GM18505 (cell line): Measurements from ENCODE around the gene INO80D.
A peak's percentile ranks its signal among the peaks of the same experiment; 100 is the strongest.

Experiments used
- ATAC-seq: cut with Tn5 transposase; IDR thresholded peaks from one replicate; pipeline ENCODE4 v1.9.1; 2021; ENCODE audit not compliant: unreplicated experiment
- POLR2A ChIP-seq: IDR thresholded peaks from 4 replicates; pipeline ENCODE4 v1.6.1; 2011; ENCODE audit warnings: borderline replicate concordance; ENCODE audit not compliant: insufficient read depth, insufficient read length; ENCODE audit errors: extremely low read depth

The INO80D gene

GRCh38 chr2:205969584-205969983, 116.4 kb downstream of the INO80D start:
- no peak for ATAC-seq
- TF ChIP-seq POLR2A = no peak

DNA sequence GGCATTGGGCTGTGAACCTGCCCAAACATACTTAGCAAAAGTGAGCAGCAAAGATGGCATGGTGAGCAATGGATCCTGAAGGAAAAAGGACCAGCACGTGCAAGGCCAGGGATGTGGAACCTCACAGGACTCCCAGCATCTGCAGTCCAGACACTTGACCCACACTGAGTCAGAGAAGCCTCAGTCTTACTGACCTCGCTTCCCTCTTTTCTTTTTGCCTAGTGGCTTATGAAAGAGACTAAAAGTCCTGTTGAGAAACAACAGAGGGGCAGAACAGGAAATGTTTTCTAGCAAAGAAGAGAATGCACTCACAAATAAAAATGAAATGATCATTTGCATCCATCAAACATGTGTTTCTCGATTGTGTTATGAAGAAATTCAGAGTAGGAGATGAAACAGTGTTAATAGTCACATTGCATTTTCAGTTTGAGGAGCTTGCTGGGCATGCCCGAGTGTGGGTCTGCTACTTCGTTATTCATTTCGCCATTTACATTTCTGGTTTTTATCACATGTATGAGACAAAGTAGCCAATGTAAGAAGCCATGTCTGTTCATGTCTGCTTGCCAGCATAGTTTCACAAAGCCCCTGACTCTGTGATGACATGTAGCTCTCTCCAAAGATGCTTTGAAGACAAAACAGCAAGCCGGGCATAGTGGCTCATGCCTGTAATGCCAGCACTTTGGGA, 118.4 kb downstream of the INO80D start:
- TF ChIP-seq POLR2A = no peak
- ATAC-seq = no peak

DNA sequence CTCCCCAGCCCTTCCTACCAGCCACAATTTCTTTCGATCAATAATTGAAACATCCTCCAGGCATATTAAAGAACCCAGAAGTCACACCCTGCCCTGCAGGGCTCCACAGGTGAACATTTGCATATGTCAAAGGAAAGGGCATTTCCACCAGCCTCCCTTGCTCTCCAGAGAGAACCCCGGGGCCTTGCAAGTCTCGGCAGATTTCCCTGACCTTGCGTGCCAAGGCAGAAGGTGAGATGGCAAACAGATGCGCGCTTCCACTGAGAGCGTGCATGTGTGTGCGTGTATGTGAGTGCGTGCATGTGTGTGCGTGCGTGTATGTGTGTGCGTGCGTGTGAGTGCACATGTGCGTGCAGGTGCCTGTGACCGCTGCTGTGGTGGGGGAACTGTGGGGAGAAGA, 120.3 kb downstream of the INO80D start:
- no peak for ATAC-seq
- TF ChIP-seq POLR2A = no peak

GRCh38 chr2:205964111-205964761, 121.7 kb downstream of the INO80D start:
- no peak for ATAC-seq
- no peak for TF ChIP-seq POLR2A

DNA sequence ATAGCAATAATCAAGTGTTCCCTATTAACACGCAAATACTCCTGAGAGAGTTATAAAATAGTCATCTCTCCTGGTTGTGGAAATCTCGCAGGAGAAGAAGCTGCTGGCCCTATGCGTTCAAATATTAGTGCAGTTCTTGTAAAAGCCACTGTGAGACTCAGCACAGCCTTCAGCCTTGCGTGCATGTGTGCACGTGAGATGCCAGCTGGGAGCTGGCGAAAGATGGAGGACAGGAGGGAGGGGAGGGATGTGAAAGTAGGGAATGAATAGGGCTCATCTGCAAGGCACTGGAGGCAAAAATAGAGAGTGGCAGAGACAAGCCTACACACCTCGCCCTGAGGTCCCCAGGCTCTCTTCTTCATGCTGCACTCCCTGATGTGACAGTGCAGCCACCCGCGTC, 126.5 kb downstream of the INO80D start:
- no peak for TF ChIP-seq POLR2A
- no peak for ATAC-seq

GRCh38 chr2:205957452-205958154, 128.4 kb downstream of the INO80D start:
- TF ChIP-seq POLR2A = no peak
- ATAC-seq = no peak

GRCh38 chr2:205954707-205955106, 131.3 kb downstream of the INO80D start:
- no peak for TF ChIP-seq POLR2A
- ATAC-seq = no peak

DNA sequence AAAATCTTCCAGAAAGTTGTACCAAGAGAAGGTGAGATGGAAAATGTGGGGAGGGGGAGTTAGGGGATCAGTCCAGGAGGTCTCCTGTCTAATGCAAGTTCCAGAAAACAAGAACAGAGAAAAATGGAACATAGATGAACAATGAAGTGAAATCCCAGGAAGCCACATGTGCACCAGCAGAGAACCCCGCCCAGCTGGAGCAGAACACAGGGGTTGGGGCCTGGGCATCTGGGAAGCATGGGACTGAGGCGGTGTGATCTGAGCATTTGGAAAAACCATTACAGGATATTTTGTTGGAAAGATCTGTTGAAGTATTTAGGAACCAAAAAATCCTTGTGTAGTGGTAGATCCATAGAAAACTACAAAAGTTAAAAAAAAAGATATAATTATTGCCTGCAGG, 133.7 kb downstream of the INO80D start:
- TF ChIP-seq POLR2A = no peak
- ATAC-seq = no peak

DNA sequence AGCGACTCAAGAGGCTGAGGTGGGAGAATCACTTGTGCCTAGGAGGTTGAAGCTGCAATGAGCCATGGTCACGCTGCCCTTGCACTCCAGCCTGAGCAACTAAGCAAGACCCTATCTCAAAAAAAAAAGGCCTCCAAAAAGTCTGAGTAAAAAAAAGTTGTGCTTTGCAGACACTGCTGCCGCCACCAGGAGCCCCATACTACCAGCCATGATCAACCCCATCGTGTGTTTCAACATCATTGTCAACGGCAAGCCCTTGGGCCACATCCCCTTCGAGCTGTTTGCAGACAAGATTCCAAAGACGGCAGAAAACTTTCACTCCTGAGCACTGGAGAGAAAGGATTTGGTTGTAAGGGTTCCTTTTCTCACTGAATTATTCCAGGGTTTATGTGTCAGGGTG, 137.1 kb downstream of the INO80D start:
- no peak for ATAC-seq
- no peak for TF ChIP-seq POLR2A

DNA sequence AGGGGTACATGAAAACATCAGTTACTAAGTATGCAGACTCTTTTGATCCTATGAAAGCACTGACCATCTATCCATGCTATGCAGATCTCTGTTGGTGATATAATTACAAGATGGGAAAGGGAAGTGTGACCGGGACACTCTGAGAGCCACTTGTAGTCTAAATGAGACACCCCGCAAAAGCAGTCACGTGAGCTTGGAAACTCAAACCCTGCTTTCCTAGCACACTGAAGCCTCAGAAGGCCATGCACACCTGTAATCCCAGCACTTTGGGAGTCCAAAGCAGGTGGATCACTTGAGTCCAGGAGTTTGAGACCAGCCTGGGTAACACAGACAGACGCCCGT, 137.5 kb downstream of the INO80D start:
- TF ChIP-seq POLR2A = no peak

DNA sequence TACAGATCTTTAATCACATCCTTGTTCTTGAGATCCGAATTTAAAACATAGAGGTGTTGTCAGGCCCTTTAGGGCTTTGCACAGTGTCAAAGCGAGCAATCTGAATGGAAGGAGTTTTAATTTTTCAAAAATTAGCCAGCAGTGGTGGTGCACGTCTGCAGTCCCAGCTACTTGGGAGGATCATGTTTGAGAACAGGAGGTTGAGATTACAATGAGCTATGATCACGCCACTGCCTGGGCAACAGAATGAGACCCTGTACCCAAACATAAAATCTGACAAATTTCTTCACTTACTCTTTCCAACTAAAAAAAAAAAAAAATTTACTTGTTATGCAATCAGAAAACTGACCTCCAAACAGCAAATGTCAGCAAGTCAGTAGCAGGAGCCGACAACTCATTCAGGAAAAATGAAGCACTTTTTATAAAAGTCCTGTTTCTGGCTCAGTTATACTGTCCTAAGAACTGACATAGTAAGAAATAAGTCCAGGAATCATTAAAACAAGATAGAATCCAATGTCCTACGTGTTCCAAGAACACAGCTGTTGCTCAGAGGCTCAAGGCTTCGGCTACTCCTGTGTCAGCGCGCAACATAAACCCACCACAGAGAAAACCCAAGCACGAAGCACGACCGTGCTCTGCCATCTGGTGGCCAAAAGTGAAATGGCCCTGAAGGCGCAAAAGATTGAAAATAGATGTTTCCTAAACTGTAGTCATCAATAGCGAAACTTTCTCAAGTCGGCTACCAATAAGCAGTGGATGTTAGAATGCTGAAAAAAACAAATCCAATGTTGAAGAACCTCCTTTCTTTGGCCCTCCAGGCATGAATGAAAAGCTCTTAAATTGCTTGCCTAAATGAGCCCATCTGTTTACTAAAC, 138.1 kb downstream of the INO80D start:
- TF ChIP-seq POLR2A = no peak
- peak; percentile 86 for ATAC-seq

More for the DNA sequence above, 137.5 kb downstream of the INO80D start:
- ATAC-seq = no peak

- no peak for ATAC-seq
- TF ChIP-seq POLR2A = no peak
Measured at GRCh38 chr2:205946226-205946625, 139.7 kb downstream of the INO80D start.
